HG02798 (cell line): Measurements from ENCODE around the gene IRF4.

ENCODE experiments used
- ATAC-seq: cut with Tn5 transposase; IDR thresholded peaks from one replicate; pipeline ENCODE4 v1.9.1; 2021; ENCODE audit warnings: mild to moderate bottlenecking; ENCODE audit not compliant: unreplicated experiment, poor library complexity

Gene IRF4

GRCh38 chr6:436308-437036, 44.9 kb downstream of the IRF4 start:
- ATAC-seq, result no peak

- no peak for ATAC-seq
Measured at GRCh38 chr6:437037-437392, 45.5 kb downstream of the IRF4 start.

DNA sequence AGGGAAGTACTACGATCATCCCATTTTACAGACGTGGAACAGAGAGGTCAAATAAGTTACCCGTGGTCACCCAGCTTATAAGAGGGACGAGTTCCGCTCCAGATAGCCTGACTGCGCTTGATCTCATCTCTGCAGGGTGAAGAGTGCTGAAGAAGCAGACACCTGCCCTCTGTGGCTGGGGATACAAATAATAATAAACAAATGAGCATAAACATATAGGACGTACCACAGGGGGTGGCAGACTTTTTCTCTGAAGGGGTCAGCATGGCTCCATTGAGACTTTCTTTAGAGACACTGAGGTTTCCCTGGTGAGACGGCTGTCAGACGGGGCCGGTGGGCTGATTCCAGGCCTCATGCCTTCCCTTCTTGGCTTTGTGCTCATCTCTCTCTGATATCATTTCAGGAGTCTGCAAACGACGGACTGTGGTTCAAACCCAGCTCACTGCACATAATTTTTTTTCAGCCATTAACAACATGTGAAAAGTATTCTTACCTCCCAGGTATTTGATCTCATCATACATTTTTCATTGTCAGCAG, 47.1 kb downstream of the IRF4 start:
- ATAC-seq, result no peak

DNA sequence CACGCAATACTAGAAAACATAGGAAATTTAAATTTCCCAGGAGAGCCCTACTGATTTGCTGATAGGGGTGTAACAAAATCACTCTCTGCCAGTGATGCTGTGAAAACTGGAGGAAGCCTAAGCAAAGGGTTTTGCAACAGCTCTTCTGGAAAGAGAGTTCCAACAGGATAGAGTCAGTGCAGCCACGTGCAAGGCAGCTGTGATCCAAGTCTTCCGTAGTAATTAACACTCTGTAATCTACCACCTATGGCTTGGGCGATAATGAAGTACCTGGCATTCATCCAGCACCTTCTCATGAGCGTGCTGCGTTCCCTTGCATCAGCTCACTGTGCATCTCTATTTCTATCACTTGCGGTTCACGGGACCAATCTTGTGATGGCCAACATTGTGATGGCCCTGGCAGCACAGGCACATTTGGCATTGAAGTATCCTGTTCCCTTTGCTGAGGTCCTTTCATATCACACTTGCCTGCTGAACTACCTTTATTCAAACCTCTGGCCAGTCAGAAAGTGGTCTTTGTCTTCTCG, 48.2 kb downstream of the IRF4 start:
- ATAC-seq, result no peak

DNA sequence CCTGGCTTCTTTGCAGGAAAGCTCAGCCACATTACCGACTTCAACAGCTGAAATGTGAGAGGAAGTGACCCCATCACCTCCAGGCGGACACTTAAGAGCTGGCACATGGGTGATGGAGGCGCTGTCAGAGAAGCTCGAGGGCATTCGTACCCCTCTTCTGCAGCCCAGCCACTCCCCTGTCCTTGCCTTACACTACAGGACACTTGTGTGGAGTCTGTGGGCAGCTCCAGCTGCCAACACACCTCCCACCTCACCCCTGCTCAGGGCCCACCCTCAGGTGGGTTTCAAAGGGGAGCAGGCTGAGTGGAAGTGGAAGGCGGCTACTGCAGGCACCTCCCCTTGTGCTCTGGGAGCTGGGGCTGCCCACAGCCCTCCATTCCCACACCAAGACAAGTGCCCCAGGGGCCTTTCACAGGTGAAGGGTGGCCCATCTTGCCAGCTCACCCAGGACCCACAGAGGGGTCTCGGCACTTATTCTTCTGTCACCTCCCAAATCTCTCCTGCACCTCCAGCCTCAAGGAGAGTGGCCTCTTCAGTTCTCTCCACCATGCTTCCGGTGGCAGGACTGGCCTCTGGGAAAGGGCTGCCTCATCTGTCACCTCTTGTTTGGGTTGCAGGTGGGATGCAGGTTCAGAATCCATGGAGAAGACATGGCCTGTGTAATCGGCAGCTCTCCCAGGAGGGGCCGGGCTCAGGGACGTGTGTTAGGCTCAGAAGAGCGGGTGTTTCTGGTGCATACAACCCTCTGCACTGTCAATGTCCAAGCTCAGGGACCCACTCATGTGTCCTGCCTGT, 49.8 kb downstream of the IRF4 start:
- ATAC-seq, result no peak

GRCh38 chr6:443621-444159, 52.1 kb downstream of the IRF4 start:
- ATAC-seq, result no peak

- no peak for ATAC-seq
Measured at GRCh38 chr6:444653-445275, 53.2 kb downstream of the IRF4 start.

DNA sequence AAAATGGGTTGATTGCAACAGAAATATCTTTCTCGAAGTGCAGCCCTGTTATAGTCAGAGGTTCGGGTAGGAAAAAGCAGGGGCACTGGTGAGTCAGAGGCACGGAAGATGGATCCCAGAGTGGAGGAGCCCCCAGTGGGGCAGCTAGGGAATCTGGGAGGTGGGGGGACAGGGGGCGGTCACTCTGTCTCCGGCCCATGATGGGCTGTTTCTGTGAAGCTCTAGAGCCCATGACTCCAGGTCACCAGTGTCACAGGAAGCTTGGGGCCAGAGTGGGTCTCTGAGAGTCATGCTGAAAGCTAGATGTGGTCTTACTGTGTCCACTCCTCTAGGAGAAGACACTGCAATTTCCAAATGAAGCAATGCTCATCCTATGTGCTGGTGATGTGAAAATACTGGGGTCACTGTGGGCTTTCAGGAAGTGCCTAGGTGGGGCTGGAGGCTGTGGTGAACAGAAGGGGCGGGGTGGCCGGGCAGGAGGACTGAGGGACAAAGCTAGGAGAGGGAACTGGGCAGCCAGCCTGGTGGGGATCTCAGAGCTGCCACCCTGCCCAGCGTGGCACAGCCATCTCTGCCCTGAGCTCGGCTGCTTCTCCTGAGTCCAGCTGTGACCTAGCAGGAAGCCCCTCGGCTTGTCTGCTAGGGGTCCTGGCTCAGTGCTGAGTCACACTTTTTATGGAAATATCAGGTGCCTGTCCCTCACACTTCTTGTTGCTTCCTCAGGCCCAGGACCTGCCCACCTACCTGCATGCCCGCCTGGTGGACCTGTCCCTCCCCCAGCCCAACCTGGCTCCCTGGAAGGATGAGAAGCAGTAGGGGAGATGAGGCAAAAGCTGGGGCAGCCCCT, 54.2 kb downstream of the IRF4 start:
- ATAC-seq, result no peak

DNA sequence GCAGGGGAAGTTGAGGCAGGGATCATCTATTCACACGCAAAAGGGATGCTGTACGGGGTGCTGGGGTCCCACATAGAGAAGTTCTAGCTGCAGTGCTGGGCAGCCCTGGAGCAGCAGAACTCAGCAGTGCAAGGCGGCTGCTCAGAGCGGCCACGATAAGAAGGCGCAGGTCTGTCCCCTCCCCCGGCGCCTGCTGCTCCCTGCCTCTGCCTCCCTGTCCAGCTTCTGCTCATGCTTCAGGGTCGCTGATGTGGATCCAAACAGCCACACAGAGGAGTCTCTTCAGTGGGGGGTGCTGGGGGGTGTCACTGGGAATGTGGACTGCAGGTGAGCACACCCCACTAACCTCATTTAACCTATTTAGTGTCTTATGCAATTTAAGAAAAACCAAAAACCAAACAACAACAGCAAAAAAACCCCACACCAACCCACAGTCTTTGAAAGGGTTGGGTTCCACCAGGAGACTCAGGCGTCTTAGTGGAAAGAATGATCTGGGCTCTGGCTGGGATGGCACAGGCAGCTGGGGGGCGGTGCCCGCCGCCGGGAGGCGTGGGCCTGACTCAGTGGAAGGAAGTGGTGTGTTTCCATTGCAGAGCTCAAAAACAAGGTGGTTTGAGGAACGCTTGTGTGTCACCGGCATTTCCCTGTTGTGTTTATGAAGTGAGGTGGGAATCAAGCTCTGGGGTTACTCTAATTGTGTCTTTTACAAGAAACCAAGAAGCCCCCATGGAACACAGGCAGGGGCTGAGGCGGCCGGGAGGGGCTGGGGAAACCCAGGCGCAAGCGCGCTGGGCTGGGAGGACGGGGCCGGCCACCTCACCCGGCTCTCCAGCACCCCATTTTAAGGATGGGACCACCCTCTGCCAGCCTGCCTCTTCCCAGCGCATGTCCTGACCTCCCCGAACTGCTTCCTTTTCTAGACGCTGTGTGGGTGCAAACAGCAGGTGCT, 55.1 kb downstream of the IRF4 start:
- no peak for ATAC-seq

DNA sequence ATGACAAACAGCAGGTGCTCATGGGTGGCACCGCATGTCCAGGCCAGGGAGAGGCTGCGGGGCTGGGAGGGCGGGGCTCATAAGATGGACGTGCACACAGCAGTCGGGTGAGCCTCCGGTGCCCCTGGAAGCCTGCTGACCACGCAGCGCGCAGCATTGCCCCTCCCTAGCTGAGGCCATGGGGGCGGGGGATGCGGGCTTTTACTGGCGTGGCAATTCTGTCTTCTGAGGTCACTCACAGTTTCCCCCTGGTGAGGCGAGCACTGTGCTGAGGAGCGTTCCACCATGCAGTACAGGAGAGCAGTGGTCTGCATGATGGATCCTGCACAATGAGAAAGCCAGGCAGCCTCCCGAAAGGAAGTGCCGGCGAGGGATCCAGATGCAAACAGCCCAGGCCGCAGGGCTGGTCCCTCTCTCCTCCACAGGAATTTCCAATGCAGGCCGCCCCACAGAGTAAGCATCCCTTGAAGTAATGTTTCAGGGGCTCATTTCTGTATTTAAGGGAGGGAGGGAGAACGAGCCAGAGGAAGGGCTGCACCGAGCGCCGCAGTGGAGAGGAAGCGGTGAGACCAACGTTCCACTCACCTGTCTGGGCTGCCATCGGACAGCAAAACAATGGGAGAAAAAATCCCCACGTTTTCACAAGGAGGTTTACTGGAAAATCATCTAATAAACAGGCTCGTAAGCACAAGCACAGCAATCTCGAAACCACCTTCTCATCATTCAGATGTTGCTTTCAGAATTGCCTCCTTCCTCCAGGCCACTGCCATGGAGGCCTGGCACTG, 56.0 kb downstream of the IRF4 start:
- no peak for ATAC-seq

- ATAC-seq, result no peak
Measured at GRCh38 chr6:448296-449056, 56.9 kb downstream of the IRF4 start.

DNA sequence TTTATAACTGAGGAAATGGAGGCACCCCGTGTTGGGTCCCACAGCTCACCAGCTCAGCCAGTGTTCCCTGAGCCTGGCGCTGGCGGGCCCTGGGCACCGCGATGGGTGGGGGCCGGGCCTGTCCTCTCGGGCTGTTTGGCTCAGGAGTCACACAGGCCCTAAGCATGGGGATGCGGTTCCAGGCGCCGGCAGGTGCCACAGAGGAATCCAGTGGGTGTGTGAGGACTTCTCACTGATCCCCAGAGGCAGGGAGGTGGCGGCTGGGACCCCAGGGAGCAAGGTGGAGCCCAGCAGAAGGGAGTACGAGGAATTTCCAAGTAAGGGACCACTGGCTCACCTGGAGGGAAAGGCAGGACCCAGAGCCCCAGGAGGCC, 57.5 kb downstream of the IRF4 start:
- no peak for ATAC-seq

DNA sequence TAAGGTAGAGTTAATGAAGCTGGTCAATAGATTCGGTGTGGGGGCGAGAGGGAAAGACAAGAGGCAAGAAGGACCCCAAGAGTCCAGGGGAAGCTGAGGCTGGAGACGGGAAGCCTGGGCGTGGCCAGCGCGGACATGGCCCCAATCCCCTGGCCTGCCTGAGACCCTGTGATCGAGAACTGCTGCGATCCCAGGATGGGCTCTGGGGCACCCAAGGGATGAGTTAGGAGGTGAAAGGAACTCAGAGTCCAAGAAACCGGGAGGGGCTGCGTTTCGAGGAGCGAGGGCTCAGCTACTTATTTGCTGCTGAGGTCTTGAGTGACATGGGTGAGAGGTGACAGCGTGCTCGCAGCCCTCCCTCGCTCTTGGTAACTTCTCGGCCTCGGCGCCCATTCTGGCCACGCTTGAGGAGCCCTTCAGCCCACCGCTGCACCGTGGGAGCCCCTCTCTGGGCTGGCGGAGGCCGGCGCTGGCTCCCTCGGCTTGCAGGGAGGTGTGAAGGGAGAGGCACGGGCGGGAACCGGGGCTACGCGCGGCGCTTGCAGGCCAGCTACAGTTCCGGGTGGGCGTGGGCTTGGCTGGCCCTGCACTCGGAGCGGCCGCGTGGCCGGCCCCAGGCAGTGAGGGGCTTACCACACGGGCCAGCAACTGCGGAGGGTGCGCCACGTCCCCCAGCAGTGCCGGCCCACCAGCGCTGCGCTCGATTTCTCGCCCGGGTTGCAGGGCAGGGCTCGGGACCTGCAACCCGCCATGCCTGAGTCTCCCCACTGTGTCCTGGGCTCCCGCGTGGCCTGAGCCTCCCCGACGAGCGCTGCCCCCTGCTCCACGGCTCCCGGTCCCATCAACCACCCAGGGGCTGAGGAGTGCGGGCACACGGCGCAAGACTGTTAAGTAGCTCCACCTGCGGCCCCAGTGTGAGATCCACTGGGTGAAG, 58.2 kb downstream of the IRF4 start:
- ATAC-seq, result no peak

DNA sequence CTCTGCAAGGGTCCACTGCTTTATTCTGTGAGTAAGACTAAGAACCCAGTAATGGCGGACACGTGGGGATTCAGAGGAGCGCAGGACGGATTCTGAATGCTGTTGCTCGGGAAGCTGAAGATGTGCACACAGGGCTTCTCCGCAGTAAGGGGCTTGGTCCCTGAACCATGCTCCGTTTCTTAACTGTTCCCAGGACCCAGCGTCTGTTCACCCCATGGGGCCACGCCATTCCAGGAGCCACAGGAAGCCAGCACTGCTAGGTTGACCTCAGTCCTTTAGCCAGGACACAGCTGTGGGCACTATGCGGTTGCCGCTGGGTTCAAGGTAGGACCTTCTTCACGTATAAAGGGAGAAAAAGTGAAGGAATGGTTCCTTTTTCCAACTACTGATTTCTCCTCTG, 59.8 kb downstream of the IRF4 start:
- ATAC-seq, result no peak

DNA sequence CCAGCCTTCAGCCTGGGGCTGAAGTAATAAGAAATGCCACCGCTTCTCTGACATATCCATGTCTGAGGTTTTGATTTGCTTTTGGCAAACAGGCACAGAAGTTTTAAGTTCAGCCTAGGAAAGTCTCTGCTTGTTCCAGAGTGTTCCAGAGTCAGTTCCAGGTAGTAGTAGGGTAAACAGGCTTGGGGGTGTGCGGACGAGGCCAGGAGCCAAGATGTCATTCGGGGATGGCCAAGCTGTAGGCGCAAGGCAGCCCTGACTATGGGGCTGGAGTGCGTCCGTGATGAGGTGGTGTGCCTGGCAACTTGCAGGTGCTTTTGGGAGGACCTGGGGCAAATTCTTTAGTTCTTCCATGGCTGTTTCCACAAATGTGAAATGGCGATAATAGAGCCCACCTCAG, 60.3 kb downstream of the IRF4 start:
- ATAC-seq, result no peak

- ATAC-seq, result no peak
Measured at GRCh38 chr6:452301-453067, 60.9 kb downstream of the IRF4 start.
